Keratinocyte (primary cell): ENCODE results near the gene RAX2.

ENCODE experiments used
- CTCF ChIP-seq, 3 experiments: IDR thresholded peaks in 1 of 3; conservative IDR thresholded peaks in 1 of 3; optimal IDR thresholded peaks in 1 of 3; 2 replicates in 2 of 3; 3 replicates in 1 of 3; pipeline versions ENCODE3 to v1.5.1; 2011; ENCODE audit warnings: low read length in 3 of 3, mild to moderate bottlenecking in 3 of 3, moderate library complexity in 2 of 3, control low read depth in 1 of 3, inconsistent platforms in 1 of 3; ENCODE audit not compliant: insufficient read depth in 2 of 3; ENCODE audit errors: extremely low read depth in 1 of 3
- EZH2 ChIP-seq: IDR thresholded peaks from one replicate; pipeline ENCODE4 v1.6.1; 2012; ENCODE audit warnings: inconsistent platforms, mild to moderate bottlenecking, low read length, moderate library complexity

- TF ChIP-seq CTCF (optimal IDR thresholded peaks at IDR 0.05 in 1 of 3, IDR thresholded peaks at IDR 0.05 in 1 of 3, conservative IDR thresholded peaks at IDR 0.05 in 1 of 3; ENCODE audit: extremely low read depth in 1 of 3, insufficient read depth in 2 of 3, low read length in 3 of 3): no peak
- no peak for TF ChIP-seq EZH2
Observed at GRCh38 chr19:3810708-3811355, 38.8 kb upstream of the RAX2 start.
